ENCODE data around the gene LCN12. TPM values are rescaled to one million over a fixed set of nuclear protein-coding genes. Genes with fewer than 3 reads are reported as not detected.

The LCN12 gene
- total and polyA plus RNA-seq, 2 donors (not counting 1 experiment from before 2014, with no cell fraction given) = 0.17 TPM; not detected in 1

DNA sequence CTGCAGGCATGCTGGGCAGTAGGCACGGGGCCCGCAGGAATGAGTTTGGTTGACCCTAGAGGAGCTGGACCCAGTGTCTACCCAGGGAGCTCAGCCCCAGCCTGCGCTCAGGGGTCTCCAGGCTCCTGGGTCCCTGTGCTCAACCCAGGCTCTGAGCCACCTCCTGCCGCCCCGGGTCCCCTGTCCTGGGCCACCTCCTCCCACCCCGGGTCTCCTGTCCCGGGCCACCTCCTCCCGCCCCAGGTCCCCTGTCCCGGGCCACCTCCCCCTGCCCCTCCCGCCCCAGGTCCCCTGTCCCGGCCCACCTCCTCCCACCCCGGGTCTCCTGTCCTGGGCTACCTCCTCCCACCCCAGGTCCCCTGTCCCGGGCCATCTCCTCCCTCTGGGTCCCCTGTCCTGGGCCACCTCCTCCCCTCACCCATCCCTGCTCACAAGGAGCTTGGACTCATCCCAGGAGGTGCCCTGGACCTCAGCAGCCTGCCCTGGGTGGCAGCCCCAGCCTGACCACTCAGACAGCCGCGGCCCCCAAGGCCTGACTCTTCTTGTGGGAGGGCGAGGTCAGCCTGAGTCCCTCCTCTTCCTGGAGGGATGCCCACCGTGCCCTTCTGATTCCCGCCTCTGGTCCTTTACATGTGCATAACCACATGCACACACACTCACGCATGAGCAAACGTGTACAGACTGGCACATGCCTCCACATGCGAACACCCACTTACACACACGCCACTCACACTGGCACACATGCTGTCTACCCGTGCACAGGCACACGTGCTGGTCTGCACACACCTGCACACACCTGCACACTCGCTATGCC lies 2.4 kb downstream of the LCN12 start:
- Histone ChIP-seq H3K9me3 (ENCODE audit: control insufficient read depth, insufficient read depth, low read depth, low read length) (no peaks in the 10 kb centered on the region), H3K27me3 (ENCODE audit: control insufficient read depth, insufficient read depth, low read length) (no peaks in the 10 kb centered on the region), H3K4me2 (ENCODE audit: extremely low read depth, insufficient read depth, low read length) (no peak overlapping the region), H3K79me2 (ENCODE audit: control insufficient read depth, insufficient read depth, low read length) (no peaks in the 10 kb centered on the region), H3K4me1 (ENCODE audit: control insufficient read depth, extremely low read depth, insufficient read depth, low read length) (no peaks in the 10 kb centered on the region), H2AFZ (ENCODE audit: low read length) (no peak overlapping the region), H4K20me1 (ENCODE audit: control insufficient read depth, extremely low read depth, insufficient read depth, low read length) (no peaks in the 10 kb centered on the region), H3K36me3 (ENCODE audit: control insufficient read depth, insufficient read depth, low read length) (no peaks in the 10 kb centered on the region), H3K27ac (ENCODE audit: insufficient read depth, low read length) (no peak overlapping the region), H3K4me3 (replicated peaks in 1 of 4; ENCODE audit: control extremely low read depth in 1 of 4, insufficient read depth in 1 of 4, low read depth in 3 of 4, low read length in 4 of 4) (no peak overlapping the region), H3K9ac (ENCODE audit: insufficient read depth, low read length) (no peak overlapping the region)
- no peak for DNase-seq (ENCODE audit: low read depth in 2 of 2)
- TF ChIP-seq, protein P1, sequence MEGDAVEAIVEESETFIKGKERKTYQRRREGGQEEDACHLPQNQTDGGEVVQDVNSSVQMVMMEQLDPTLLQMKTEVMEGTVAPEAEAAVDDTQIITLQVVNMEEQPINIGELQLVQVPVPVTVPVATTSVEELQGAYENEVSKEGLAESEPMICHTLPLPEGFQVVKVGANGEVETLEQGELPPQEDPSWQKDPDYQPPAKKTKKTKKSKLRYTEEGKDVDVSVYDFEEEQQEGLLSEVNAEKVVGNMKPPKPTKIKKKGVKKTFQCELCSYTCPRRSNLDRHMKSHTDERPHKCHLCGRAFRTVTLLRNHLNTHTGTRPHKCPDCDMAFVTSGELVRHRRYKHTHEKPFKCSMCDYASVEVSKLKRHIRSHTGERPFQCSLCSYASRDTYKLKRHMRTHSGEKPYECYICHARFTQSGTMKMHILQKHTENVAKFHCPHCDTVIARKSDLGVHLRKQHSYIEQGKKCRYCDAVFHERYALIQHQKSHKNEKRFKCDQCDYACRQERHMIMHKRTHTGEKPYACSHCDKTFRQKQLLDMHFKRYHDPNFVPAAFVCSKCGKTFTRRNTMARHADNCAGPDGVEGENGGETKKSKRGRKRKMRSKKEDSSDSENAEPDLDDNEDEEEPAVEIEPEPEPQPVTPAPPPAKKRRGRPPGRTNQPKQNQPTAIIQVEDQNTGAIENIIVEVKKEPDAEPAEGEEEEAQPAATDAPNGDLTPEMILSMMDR (conservative IDR thresholded peaks at IDR 0.05 in 1 of 2, IDR thresholded peaks at IDR 0.05 in 1 of 2; ENCODE audit: low read depth in 1 of 2, low read length in 2 of 2) = no peak
- no peak for TF ChIP-seq EZH2 (IDR thresholded peaks at IDR 0.05; ENCODE audit: low read length, missing control alignments)

DNA sequence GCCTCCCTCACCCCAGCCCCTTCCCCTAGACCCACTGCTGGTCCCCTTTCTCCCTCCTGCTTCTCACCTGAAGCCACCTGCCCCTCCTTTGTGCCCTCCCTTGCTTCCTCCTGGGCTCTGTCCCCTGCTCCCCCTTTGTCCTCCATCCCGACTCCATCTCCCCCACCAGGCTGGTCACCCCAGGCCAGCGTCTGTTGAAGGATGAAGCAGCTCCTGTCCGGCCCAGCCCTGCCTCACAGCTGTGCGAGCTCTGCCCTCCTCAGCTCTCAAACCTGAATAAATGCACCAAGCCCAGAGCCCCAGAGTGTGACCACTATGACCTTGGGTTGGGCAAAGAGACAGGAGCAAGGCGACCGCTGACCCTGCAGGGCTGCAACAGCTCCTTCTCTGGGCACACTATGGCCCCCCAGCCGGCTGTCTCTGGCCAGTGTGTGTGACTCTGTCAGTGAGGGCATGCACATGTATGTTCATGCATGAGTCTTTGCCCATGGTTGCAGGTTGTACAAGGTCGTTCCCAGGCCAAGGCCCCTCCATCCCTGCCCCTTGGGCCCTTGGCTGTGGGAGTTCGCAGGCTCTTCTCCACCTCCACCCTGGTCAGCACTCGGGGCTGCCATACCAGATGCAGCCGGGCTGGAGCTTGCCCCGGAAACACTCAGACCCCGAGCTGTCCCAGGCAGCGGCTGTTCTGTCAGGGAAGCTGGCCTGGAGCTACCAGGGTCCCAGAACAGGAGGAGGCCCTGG lies 3.3 kb downstream of the LCN12 start:
- Histone ChIP-seq H3K79me2 (ENCODE audit: control insufficient read depth, insufficient read depth, low read length) (no peaks in the 10 kb centered on the region), H3K4me3 (replicated peaks in 1 of 4; ENCODE audit: control extremely low read depth in 1 of 4, insufficient read depth in 1 of 4, low read depth in 3 of 4, low read length in 4 of 4) (no peak overlapping the region), H2AFZ (ENCODE audit: low read length) (no peak overlapping the region), H3K4me2 (ENCODE audit: extremely low read depth, insufficient read depth, low read length) (no peak overlapping the region), H3K4me1 (ENCODE audit: control insufficient read depth, extremely low read depth, insufficient read depth, low read length) (no peaks in the 10 kb centered on the region), H3K36me3 (ENCODE audit: control insufficient read depth, insufficient read depth, low read length) (no peaks in the 10 kb centered on the region), H3K9me3 (ENCODE audit: control insufficient read depth, insufficient read depth, low read depth, low read length) (no peaks in the 10 kb centered on the region), H3K27ac (ENCODE audit: insufficient read depth, low read length) (no peak overlapping the region), H4K20me1 (ENCODE audit: control insufficient read depth, extremely low read depth, insufficient read depth, low read length) (no peaks in the 10 kb centered on the region), H3K27me3 (ENCODE audit: control insufficient read depth, insufficient read depth, low read length) (no peaks in the 10 kb centered on the region), H3K9ac (ENCODE audit: insufficient read depth, low read length) (no peak overlapping the region)
- TF ChIP-seq, protein P1 (conservative IDR thresholded peaks at IDR 0.05 in 1 of 2, IDR thresholded peaks at IDR 0.05 in 1 of 2; ENCODE audit: low read depth in 1 of 2, low read length in 2 of 2) = no peak
- TF ChIP-seq EZH2 (IDR thresholded peaks at IDR 0.05; ENCODE audit: low read length, missing control alignments) = no peak
- DNase-seq (ENCODE audit: low read depth in 2 of 2) = no peak

DNA sequence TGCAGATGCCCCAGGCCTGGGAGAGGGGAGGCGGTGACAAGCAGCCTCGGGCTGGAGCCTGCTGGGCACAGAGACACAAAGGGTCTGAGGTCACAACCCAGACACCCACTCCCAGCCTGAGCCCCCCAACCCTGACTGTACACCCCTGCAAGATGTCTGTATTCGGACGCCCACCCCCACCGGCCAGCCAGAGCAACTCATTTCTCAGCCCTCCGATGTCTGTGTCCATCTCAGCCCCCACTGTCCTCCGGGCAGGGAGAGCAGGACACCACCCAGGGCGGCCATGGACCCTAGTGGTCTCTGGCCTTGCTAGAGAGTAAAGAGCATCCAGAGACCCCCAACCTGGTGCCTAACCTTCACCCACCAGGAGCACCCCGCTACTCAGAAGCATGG lies 3.9 kb downstream of the LCN12 start:
- no peaks in the 10 kb centered on the region for H3K27me3 ChIP-seq (ENCODE audit: control insufficient read depth, insufficient read depth, low read length)
- TF ChIP-seq EZH2 (IDR thresholded peaks at IDR 0.05; ENCODE audit: low read length, missing control alignments) = no peak
- TF ChIP-seq, protein P1 (conservative IDR thresholded peaks at IDR 0.05 in 1 of 2, IDR thresholded peaks at IDR 0.05 in 1 of 2; ENCODE audit: low read depth in 1 of 2, low read length in 2 of 2) = no peak
- no peak for DNase-seq (ENCODE audit: low read depth in 2 of 2)
- H3K27ac ChIP-seq (ENCODE audit: insufficient read depth, low read length) = no peak overlapping the region
- no peaks in the 10 kb centered on the region for H3K4me1 ChIP-seq (ENCODE audit: control insufficient read depth, extremely low read depth, insufficient read depth, low read length)
- H3K36me3 ChIP-seq (ENCODE audit: control insufficient read depth, insufficient read depth, low read length) = no peaks in the 10 kb centered on the region
- no peak overlapping the region for H2AFZ ChIP-seq (ENCODE audit: low read length)
- H3K4me2 ChIP-seq (ENCODE audit: extremely low read depth, insufficient read depth, low read length) = no peak overlapping the region
- H3K79me2 ChIP-seq (ENCODE audit: control insufficient read depth, insufficient read depth, low read length) = no peaks in the 10 kb centered on the region
- H3K9ac ChIP-seq (ENCODE audit: insufficient read depth, low read length) = no peak overlapping the region
- no peaks in the 10 kb centered on the region for H4K20me1 ChIP-seq (ENCODE audit: control insufficient read depth, extremely low read depth, insufficient read depth, low read length)
- H3K4me3 ChIP-seq (replicated peaks in 1 of 4; ENCODE audit: control extremely low read depth in 1 of 4, insufficient read depth in 1 of 4, low read depth in 3 of 4, low read length in 4 of 4) = no peak overlapping the region
- no peaks in the 10 kb centered on the region for H3K9me3 ChIP-seq (ENCODE audit: control insufficient read depth, insufficient read depth, low read depth, low read length)
